Measurements from ENCODE around the gene USP47.

Gene USP47

DNA sequence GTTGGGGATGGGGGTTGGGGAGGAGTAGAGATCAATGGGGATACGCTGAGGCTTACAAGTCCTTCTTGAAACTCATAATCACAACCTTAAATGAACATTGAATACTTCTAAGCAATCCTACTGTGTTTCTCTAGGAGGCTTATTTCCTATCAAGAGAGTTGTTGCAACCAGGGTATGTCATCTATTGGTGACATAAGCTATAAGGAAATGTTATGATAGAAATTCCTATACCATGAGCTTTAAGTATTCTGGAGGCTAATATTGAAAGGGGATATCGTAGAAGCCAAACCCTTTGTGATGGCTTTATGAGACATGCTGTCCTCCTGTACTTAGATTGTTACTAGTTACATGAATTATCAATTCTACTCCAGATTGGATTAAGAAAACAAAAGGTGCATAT lies 93.8 kb downstream of the USP47 start:
- H3K27ac ChIP-seq (ENCODE audit: low read depth, low read length) = no peak overlapping the region
- no peaks in the 10 kb centered on the region for H3K79me2 ChIP-seq (ENCODE audit: control insufficient read depth, insufficient read depth, low read length, unreplicated experiment)
- H3K4me1 ChIP-seq (ENCODE audit: control insufficient read depth, insufficient read depth, low read length, unreplicated experiment) = peaks cover 24% of the 10 kb centered on the region
- H3K4me3 ChIP-seq (ENCODE audit: low read depth, low read length) = no peak overlapping the region
- peaks cover 33% of the 10 kb centered on the region for H3K36me3 ChIP-seq (ENCODE audit: insufficient read depth, low read length)
- H3K27me3 ChIP-seq (ENCODE audit: insufficient read depth, low read length) = no peaks in the 10 kb centered on the region
- H2AFZ ChIP-seq (ENCODE audit: low read length, unreplicated experiment) = no peak overlapping the region

- H2AFZ ChIP-seq (ENCODE audit: low read length, unreplicated experiment) = no peak overlapping the region
- H3K36me3 ChIP-seq (ENCODE audit: insufficient read depth, low read length) = peaks cover 26% of the 10 kb centered on the region
These were observed 95.7 kb downstream of the USP47 start for GRCh38 chr11:11937433-11937832.

DNA sequence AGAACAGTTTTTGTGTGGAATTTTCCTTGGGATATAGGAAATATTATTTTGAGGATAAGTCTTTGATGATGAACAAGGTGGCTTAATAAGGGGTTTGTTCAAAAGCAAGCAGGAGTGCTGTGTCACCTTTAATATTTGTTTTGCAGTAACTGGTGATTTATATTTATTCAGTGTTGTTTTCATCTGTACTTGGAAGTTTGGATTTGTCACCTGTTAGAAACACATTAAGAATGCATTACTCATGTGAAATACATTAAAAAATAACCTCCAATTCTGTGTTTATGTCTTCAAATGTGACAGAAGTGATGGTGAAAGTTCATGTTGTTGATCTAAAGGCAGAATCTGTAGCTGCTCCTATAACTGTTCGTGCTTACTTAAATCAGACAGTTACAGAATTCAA lies 96.2 kb downstream of the USP47 start:
- Histone ChIP-seq H3K27me3 (ENCODE audit: insufficient read depth, low read length) (no peaks in the 10 kb centered on the region), H3K4me1 (ENCODE audit: control insufficient read depth, insufficient read depth, low read length, unreplicated experiment) (peaks cover 24% of the 10 kb centered on the region), H3K36me3 (ENCODE audit: insufficient read depth, low read length) (peaks cover 22% of the 10 kb centered on the region), H2AFZ (ENCODE audit: low read length, unreplicated experiment) (no peak overlapping the region), H3K79me2 (ENCODE audit: control insufficient read depth, insufficient read depth, low read length, unreplicated experiment) (no peaks in the 10 kb centered on the region), H3K27ac (ENCODE audit: low read depth, low read length) (peak overlapping the region; percentile 57), H3K4me3 (ENCODE audit: low read depth, low read length) (no peak overlapping the region)

More at GRCh38 chr11:11937433-11937832, 95.7 kb downstream of the USP47 start:
- Histone ChIP-seq H3K4me3 (ENCODE audit: low read depth, low read length) (no peak overlapping the region), H3K27ac (ENCODE audit: low read depth, low read length) (peak overlapping the region; percentile 57), H3K79me2 (ENCODE audit: control insufficient read depth, insufficient read depth, low read length, unreplicated experiment) (no peaks in the 10 kb centered on the region), H3K4me1 (ENCODE audit: control insufficient read depth, insufficient read depth, low read length, unreplicated experiment) (peaks cover 24% of the 10 kb centered on the region), H3K27me3 (ENCODE audit: insufficient read depth, low read length) (no peaks in the 10 kb centered on the region)

GRCh38 chr11:11940551-11940950 lies 98.8 kb downstream of the USP47 start:
- peaks cover 20% of the 10 kb centered on the region for H3K4me1 ChIP-seq (ENCODE audit: control insufficient read depth, insufficient read depth, low read length, unreplicated experiment)
- H3K36me3 ChIP-seq (ENCODE audit: insufficient read depth, low read length) = peaks cover 22% of the 10 kb centered on the region
- no peaks in the 10 kb centered on the region for H3K79me2 ChIP-seq (ENCODE audit: control insufficient read depth, insufficient read depth, low read length, unreplicated experiment)
- no peak overlapping the region for H2AFZ ChIP-seq (ENCODE audit: low read length, unreplicated experiment)
- H3K27ac ChIP-seq (ENCODE audit: low read depth, low read length) = no peak overlapping the region
- no peak overlapping the region for H3K4me3 ChIP-seq (ENCODE audit: low read depth, low read length)
- H3K27me3 ChIP-seq (ENCODE audit: insufficient read depth, low read length) = no peaks in the 10 kb centered on the region

GRCh38 chr11:11942668-11943067 lies 100.9 kb downstream of the USP47 start:
- no peak overlapping the region for H3K27ac ChIP-seq (ENCODE audit: low read depth, low read length)
- H3K79me2 ChIP-seq (ENCODE audit: control insufficient read depth, insufficient read depth, low read length, unreplicated experiment) = no peaks in the 10 kb centered on the region
- no peaks in the 10 kb centered on the region for H3K27me3 ChIP-seq (ENCODE audit: insufficient read depth, low read length)
- H3K4me1 ChIP-seq (ENCODE audit: control insufficient read depth, insufficient read depth, low read length, unreplicated experiment) = peaks cover 20% of the 10 kb centered on the region
- H2AFZ ChIP-seq (ENCODE audit: low read length, unreplicated experiment) = no peak overlapping the region
- no peak overlapping the region for H3K4me3 ChIP-seq (ENCODE audit: low read depth, low read length)
- peaks cover 21% of the 10 kb centered on the region for H3K36me3 ChIP-seq (ENCODE audit: insufficient read depth, low read length)

GRCh38 chr11:11944444-11944843 lies 102.7 kb downstream of the USP47 start:
- Histone ChIP-seq H3K4me1 (ENCODE audit: control insufficient read depth, insufficient read depth, low read length, unreplicated experiment) (peaks cover 12% of the 10 kb centered on the region), H3K27me3 (ENCODE audit: insufficient read depth, low read length) (no peaks in the 10 kb centered on the region), H3K27ac (ENCODE audit: low read depth, low read length) (no peak overlapping the region), H2AFZ (ENCODE audit: low read length, unreplicated experiment) (no peak overlapping the region), H3K79me2 (ENCODE audit: control insufficient read depth, insufficient read depth, low read length, unreplicated experiment) (no peaks in the 10 kb centered on the region), H3K36me3 (ENCODE audit: insufficient read depth, low read length) (peaks cover 20% of the 10 kb centered on the region), H3K4me3 (ENCODE audit: low read depth, low read length) (no peak overlapping the region)

DNA sequence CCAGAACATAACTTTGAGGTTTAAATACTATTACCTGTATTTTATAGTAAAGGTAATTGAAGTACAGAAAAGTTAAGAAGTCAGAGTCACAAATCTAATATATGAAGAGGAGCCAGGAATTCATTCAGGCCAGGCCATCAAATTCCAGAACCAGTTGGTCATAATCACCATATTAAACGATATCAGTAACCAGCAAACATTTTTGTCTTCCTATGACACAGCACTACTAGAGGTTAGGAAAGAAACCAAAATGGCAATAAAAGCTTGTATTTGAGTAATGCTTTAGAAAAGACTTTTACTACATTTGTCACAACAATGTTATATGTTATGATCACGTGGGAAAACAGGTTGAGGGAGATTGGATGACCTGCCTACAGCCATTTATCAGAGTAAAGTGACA lies 104.4 kb downstream of the USP47 start:
- Histone ChIP-seq H3K4me1 (ENCODE audit: control insufficient read depth, insufficient read depth, low read length, unreplicated experiment) (peaks cover 12% of the 10 kb centered on the region), H3K79me2 (ENCODE audit: control insufficient read depth, insufficient read depth, low read length, unreplicated experiment) (no peaks in the 10 kb centered on the region), H3K4me3 (ENCODE audit: low read depth, low read length) (no peak overlapping the region), H2AFZ (ENCODE audit: low read length, unreplicated experiment) (no peak overlapping the region), H3K36me3 (ENCODE audit: insufficient read depth, low read length) (peaks cover 33% of the 10 kb centered on the region), H3K27ac (ENCODE audit: low read depth, low read length) (peak overlapping the region; percentile 12; the same call in 1 of the 2 replicates), H3K27me3 (ENCODE audit: insufficient read depth, low read length) (no peaks in the 10 kb centered on the region)

DNA sequence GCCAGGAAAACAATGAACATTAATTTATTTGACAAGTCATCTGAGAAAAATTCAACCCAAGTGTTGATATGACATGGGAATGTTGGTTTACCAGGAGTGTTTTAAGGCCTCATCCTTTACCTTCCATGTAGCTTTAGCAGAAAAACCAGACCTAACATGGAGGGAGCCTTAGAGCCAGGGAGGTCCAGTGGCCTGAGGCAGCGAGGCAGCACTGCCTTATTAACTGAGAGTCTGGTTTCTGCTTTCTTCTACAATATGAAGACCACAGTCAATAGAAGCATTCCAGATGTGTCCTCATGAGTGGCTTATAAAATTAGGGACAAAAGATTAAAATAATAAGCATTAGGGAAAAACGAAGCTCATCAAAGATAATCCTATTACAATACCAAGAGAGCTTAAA lies 105.1 kb downstream of the USP47 start:
- Histone ChIP-seq H2AFZ (ENCODE audit: low read length, unreplicated experiment) (no peak overlapping the region), H3K4me3 (ENCODE audit: low read depth, low read length) (no peak overlapping the region), H3K79me2 (ENCODE audit: control insufficient read depth, insufficient read depth, low read length, unreplicated experiment) (no peaks in the 10 kb centered on the region), H3K36me3 (ENCODE audit: insufficient read depth, low read length) (peaks cover 40% of the 10 kb centered on the region), H3K4me1 (ENCODE audit: control insufficient read depth, insufficient read depth, low read length, unreplicated experiment) (peaks cover 12% of the 10 kb centered on the region), H3K27me3 (ENCODE audit: insufficient read depth, low read length) (no peaks in the 10 kb centered on the region), H3K27ac (ENCODE audit: low read depth, low read length) (peak overlapping the region; percentile 12; the same call in 1 of the 2 replicates)

DNA sequence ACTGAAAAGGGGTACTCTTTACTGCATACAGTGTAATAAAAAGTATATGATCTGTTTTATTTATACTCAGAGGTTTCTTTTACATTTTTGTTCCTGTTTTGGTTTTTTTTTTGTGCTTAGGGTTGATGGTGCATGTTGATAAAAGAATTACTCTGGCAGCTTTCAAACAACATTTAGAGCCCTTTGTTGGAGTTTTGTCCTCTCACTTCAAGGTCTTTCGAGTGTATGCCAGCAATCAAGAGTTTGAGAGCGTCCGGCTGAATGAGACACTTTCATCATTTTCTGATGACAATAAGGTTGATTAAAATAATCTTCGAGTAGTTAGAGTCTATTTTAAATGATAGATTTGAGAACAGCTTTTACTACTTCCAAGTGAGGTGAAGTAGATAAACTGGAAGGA lies 106.1 kb downstream of the USP47 start:
- peaks cover 42% of the 10 kb centered on the region for H3K36me3 ChIP-seq (ENCODE audit: insufficient read depth, low read length)
- H3K27ac ChIP-seq (ENCODE audit: low read depth, low read length) = no peak overlapping the region
- H2AFZ ChIP-seq (ENCODE audit: low read length, unreplicated experiment) = no peak overlapping the region
- H3K4me1 ChIP-seq (ENCODE audit: control insufficient read depth, insufficient read depth, low read length, unreplicated experiment) = peaks cover 12% of the 10 kb centered on the region
- no peaks in the 10 kb centered on the region for H3K79me2 ChIP-seq (ENCODE audit: control insufficient read depth, insufficient read depth, low read length, unreplicated experiment)
- no peaks in the 10 kb centered on the region for H3K27me3 ChIP-seq (ENCODE audit: insufficient read depth, low read length)
- no peak overlapping the region for H3K4me3 ChIP-seq (ENCODE audit: low read depth, low read length)

DNA sequence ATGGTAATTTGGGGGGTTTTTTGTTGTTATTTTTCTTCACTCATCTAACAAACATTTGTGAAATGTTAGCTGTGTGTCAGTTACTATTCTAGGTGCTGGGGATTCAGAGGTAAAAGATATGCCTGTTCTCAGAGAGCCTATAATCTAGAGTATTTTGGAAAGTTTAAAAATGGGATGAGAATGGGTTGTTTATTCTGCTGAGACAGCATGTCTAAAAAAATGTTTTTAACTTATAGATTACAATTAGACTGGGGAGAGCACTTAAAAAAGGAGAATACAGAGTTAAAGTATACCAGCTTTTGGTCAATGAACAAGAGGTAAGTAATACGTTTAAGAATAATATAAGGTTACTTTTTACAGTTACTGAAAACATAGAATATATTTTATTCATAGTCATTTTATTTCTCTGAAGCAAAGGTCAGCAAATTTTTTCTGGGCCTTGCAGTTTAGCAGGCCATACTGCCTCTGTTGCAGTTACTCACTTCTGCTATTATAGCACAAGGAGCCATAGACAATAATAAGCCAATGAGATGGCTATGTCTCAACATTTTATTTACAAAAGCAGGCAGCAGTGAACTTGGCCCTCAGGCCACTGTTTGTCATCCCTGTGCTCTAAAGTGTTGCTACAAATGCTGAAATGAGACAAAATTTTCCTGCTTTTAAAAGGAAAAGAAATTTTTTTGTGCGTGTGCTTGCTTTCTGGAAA lies 106.6 kb downstream of the USP47 start:
- Histone ChIP-seq H3K27ac (ENCODE audit: low read depth, low read length) (no peak overlapping the region), H3K4me3 (ENCODE audit: low read depth, low read length) (no peak overlapping the region), H2AFZ (ENCODE audit: low read length, unreplicated experiment) (no peak overlapping the region), H3K4me1 (ENCODE audit: control insufficient read depth, insufficient read depth, low read length, unreplicated experiment) (peaks cover 12% of the 10 kb centered on the region), H3K79me2 (ENCODE audit: control insufficient read depth, insufficient read depth, low read length, unreplicated experiment) (no peaks in the 10 kb centered on the region), H3K27me3 (ENCODE audit: insufficient read depth, low read length) (no peaks in the 10 kb centered on the region), H3K36me3 (ENCODE audit: insufficient read depth, low read length) (peaks cover 42% of the 10 kb centered on the region)

GRCh38 chr11:11949482-11949881 lies 107.7 kb downstream of the USP47 start:
- Histone ChIP-seq H3K4me3 (ENCODE audit: low read depth, low read length) (no peak overlapping the region), H3K79me2 (ENCODE audit: control insufficient read depth, insufficient read depth, low read length, unreplicated experiment) (no peaks in the 10 kb centered on the region), H3K4me1 (ENCODE audit: control insufficient read depth, insufficient read depth, low read length, unreplicated experiment) (peaks cover 12% of the 10 kb centered on the region), H3K27me3 (ENCODE audit: insufficient read depth, low read length) (no peaks in the 10 kb centered on the region), H3K36me3 (ENCODE audit: insufficient read depth, low read length) (peaks cover 39% of the 10 kb centered on the region), H3K27ac (ENCODE audit: low read depth, low read length) (no peak overlapping the region), H2AFZ (ENCODE audit: low read length, unreplicated experiment) (no peak overlapping the region)

Measured in ACC112 (cell line).